ENCODE measurements around the gene DPF3. TPM values are rescaled to one million over a fixed set of nuclear protein-coding genes. Genes with fewer than 3 reads are reported as not detected.

The DPF3 gene
- total RNA-seq, 1 experiment from 2014 or later, result not detected

- no peaks in the 10 kb centered on the region for H3K4me1 ChIP-seq (replicated peaks; ENCODE audit: insufficient read depth)
- H3K27ac ChIP-seq, result no peak overlapping the region
- intact Hi-C loops (cut with micrococcal nuclease; ENCODE audit: unreplicated experiment), result no loop called here
- H3K9me2 ChIP-seq (ENCODE audit: insufficient read depth), result no peaks in the 10 kb centered on the region
- TF ChIP-seq CTCF (conservative IDR thresholded peaks at IDR 0.05) (no peak), EZH2 (IDR thresholded peaks at IDR 0.05; ENCODE audit: low read depth) (no peak)
- ChIA-PET CTCF (no interaction called here), POLR2A (ENCODE audit: unreplicated experiment) (no interaction called here)
- H3K4me3 ChIP-seq, result no peak overlapping the region
- H3F3A ChIP-seq (ENCODE audit: insufficient read depth, low read depth), result no peaks in the 10 kb centered on the region
- no TSS peak for BruUV-seq (replicated peaks)
- no peak for DNase-seq
- no peak overlapping the region for H2AFZ ChIP-seq
- peaks cover 51% of the 10 kb centered on the region for H3K27me3 ChIP-seq (ENCODE audit: insufficient read depth, low read depth)
- H3K79me2 ChIP-seq (ENCODE audit: low read depth), result no peaks in the 10 kb centered on the region
- H3K36me3 ChIP-seq (ENCODE audit: low read depth), result no peaks in the 10 kb centered on the region
- H3K9me3 ChIP-seq (ENCODE audit: insufficient read depth, low read depth), result no peaks in the 10 kb centered on the region
- H4K20me1 ChIP-seq (ENCODE audit: insufficient read depth), result no peaks in the 10 kb centered on the region
- H3K4me2 ChIP-seq, result no peak overlapping the region
Measured at GRCh38 chr14:72816287-72816686, 77.6 kb downstream of the DPF3 start.

- no TSS peak for BruUV-seq (replicated peaks)
- intact Hi-C loops (cut with micrococcal nuclease; ENCODE audit: unreplicated experiment), result no loop called here
- Histone ChIP-seq H3K27ac (no peak overlapping the region), H3K79me2 (ENCODE audit: low read depth) (no peaks in the 10 kb centered on the region), H3K36me3 (ENCODE audit: low read depth) (no peaks in the 10 kb centered on the region), H3K27me3 (ENCODE audit: insufficient read depth, low read depth) (peaks cover 57% of the 10 kb centered on the region), H3K9me3 (ENCODE audit: insufficient read depth, low read depth) (no peaks in the 10 kb centered on the region), H2AFZ (no peak overlapping the region), H3F3A (ENCODE audit: insufficient read depth, low read depth) (no peaks in the 10 kb centered on the region), H3K4me1 (replicated peaks; ENCODE audit: insufficient read depth) (no peaks in the 10 kb centered on the region), H3K9me2 (ENCODE audit: insufficient read depth) (no peaks in the 10 kb centered on the region), H4K20me1 (ENCODE audit: insufficient read depth) (no peaks in the 10 kb centered on the region), H3K4me2 (no peak overlapping the region), H3K4me3 (no peak overlapping the region)
- no peak for TF ChIP-seq EZH2 (IDR thresholded peaks at IDR 0.05; ENCODE audit: low read depth)
- ChIA-PET POLR2A (ENCODE audit: unreplicated experiment) (no interaction called here), CTCF (no interaction called here)
- DNase-seq, result no peak
Measured at GRCh38 chr14:72815430-72815829, 78.5 kb downstream of the DPF3 start.

GRCh38 chr14:72812292-72812851 is 81.5 kb downstream of the DPF3 start:
- no TSS peak for BruUV-seq (replicated peaks)
- H3F3A ChIP-seq (ENCODE audit: insufficient read depth, low read depth), result no peaks in the 10 kb centered on the region
- TF ChIP-seq EZH2 (IDR thresholded peaks at IDR 0.05; ENCODE audit: low read depth) (no peak), CTCF (conservative IDR thresholded peaks at IDR 0.05) (no peak)
- H3K4me3 ChIP-seq, result no peak overlapping the region
- no peaks in the 10 kb centered on the region for H3K36me3 ChIP-seq (ENCODE audit: low read depth)
- H3K79me2 ChIP-seq (ENCODE audit: low read depth), result no peaks in the 10 kb centered on the region
- H3K9me2 ChIP-seq (ENCODE audit: insufficient read depth), result no peaks in the 10 kb centered on the region
- H3K27me3 ChIP-seq (ENCODE audit: insufficient read depth, low read depth), result peaks cover 88% of the 10 kb centered on the region
- no peak overlapping the region for H2AFZ ChIP-seq
- CTCF ChIA-PET, result no interaction called here
- POLR2A ChIA-PET (ENCODE audit: unreplicated experiment), result no interaction called here
- no peak for DNase-seq
- intact Hi-C loops (cut with micrococcal nuclease; ENCODE audit: unreplicated experiment), result no loop called here
- no peaks in the 10 kb centered on the region for H4K20me1 ChIP-seq (ENCODE audit: insufficient read depth)
- H3K27ac ChIP-seq, result no peak overlapping the region
- H3K9me3 ChIP-seq (ENCODE audit: insufficient read depth, low read depth), result no peaks in the 10 kb centered on the region
- no peak overlapping the region for H3K4me2 ChIP-seq
- no peaks in the 10 kb centered on the region for H3K4me1 ChIP-seq (replicated peaks; ENCODE audit: insufficient read depth)

- H3K9me3 ChIP-seq (ENCODE audit: insufficient read depth, low read depth), result no peaks in the 10 kb centered on the region
- H3K4me2 ChIP-seq, result no peak overlapping the region
- H3K4me3 ChIP-seq, result no peak overlapping the region
- no peaks in the 10 kb centered on the region for H3K79me2 ChIP-seq (ENCODE audit: low read depth)
- H4K20me1 ChIP-seq (ENCODE audit: insufficient read depth), result no peaks in the 10 kb centered on the region
- no peak overlapping the region for H3K27ac ChIP-seq
- ChIA-PET CTCF (no interaction called here), POLR2A (ENCODE audit: unreplicated experiment) (no interaction called here)
- no peaks in the 10 kb centered on the region for H3K4me1 ChIP-seq (replicated peaks; ENCODE audit: insufficient read depth)
- intact Hi-C loops (cut with micrococcal nuclease; ENCODE audit: unreplicated experiment), result no loop called here
- no peaks in the 10 kb centered on the region for H3K9me2 ChIP-seq (ENCODE audit: insufficient read depth)
- peaks cover 90% of the 10 kb centered on the region for H3K27me3 ChIP-seq (ENCODE audit: insufficient read depth, low read depth)
- no peak for TF ChIP-seq EZH2 (IDR thresholded peaks at IDR 0.05; ENCODE audit: low read depth)
- TF ChIP-seq CTCF (conservative IDR thresholded peaks at IDR 0.05), result no peak
- no peaks in the 10 kb centered on the region for H3K36me3 ChIP-seq (ENCODE audit: low read depth)
- no peaks in the 10 kb centered on the region for H3F3A ChIP-seq (ENCODE audit: insufficient read depth, low read depth)
- no peak for DNase-seq
- no TSS peak for BruUV-seq (replicated peaks)
- H2AFZ ChIP-seq, result no peak overlapping the region
Measured at GRCh38 chr14:72810201-72810600, 83.7 kb downstream of the DPF3 start.
